Mucosa of stomach (tissue), 1 donor: ENCODE data around the gene SLC52A3.

Experiments used
- H3K27me3 ChIP-seq: one replicate; pipeline ENCODE4 v1.7.0; 2013; ENCODE audit warnings: mild to moderate bottlenecking, low read length; ENCODE audit not compliant: control insufficient read depth, insufficient read depth
- H3K36me3 ChIP-seq: one replicate; pipeline ENCODE4 v1.7.0; 2013; ENCODE audit warnings: low read length; ENCODE audit not compliant: control insufficient read depth, insufficient read depth
- H3K4me1 ChIP-seq: one replicate; pipeline ENCODE4 v1.7.0; 2013; ENCODE audit warnings: mild to moderate bottlenecking, low read length; ENCODE audit not compliant: control insufficient read depth, insufficient read depth
- H3K4me3 ChIP-seq: one replicate; pipeline ENCODE4 v1.7.0; 2013; ENCODE audit warnings: low read length
- H3K9ac ChIP-seq: one replicate; pipeline ENCODE4 v1.7.0; 2013; ENCODE audit warnings: mild to moderate bottlenecking, low read length, moderate library complexity
- H3K9me3 ChIP-seq: one replicate; pipeline ENCODE4 v1.7.0; 2013; ENCODE audit warnings: mild to moderate bottlenecking, low read length, moderate library complexity; ENCODE audit not compliant: control insufficient read depth
- donor health status: Pancreatic carcinoma.

The SLC52A3 gene

DNA sequence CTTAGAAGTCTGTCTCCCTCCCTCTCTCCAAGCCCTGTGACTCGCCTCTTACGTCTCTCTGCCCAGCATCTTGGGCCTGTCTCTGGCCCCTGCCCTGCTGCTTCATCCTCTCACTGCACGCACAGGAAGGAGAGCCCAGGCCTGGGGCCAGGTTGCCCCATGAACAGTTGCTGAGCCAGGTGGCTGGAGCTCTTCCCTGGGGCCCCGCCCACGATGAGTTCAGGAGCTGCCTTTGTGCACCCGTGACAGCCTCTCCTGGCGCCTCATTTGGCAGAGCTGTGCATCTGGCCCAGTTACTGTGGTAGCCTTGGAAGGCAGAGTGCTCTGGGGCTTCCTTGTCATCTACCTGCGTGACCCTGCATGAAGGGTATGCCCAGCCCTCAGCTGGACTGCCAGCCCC, 44.5 kb downstream of the SLC52A3 start:
- H3K27me3 ChIP-seq: peaks cover 40% of the 10 kb centered on the region
- H3K4me1 ChIP-seq: no peaks in the 10 kb centered on the region
- no peak overlapping the region for H3K4me3 ChIP-seq
- no peak overlapping the region for H3K9ac ChIP-seq
- H3K36me3 ChIP-seq: no peaks in the 10 kb centered on the region
- no peaks in the 10 kb centered on the region for H3K9me3 ChIP-seq

DNA sequence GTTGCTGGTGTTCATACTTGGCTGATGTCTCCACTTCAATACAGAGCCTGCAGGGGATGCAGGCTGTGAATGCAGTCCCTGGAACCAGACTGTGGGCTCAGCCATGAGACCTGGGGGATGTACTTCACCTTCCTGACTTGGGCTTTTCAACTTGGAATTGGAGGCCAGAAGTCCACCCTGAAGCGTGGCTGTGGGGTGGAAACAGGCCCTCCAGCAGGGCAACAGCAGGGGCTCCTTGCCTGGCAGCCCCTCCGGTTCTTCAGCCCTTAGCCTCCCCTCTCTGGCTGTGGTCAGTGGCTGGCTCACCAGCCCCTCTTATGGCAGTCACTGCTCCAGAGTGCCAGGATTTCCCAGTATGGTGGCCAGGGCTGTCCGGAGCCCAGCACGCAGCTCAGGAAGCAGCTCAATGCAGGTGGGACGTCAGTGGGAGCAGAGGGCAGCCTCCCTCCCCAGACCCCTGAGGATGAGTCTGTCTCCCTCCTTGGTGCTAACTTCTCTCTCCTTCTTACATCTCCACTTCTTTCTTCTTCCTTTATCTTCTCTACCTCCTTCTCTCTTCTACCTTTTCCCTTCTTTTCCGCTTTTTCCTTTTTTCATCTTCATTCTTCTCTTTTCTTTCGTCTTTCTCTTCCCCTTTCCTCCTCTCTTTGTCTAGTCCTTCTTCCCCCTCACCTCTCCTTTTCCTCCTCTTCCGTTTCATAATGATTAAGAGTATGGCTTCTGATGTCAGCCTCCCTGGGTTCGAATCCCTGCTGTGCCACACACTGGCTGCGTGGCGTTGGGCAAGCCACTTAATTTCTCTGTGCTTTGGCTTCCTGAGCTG, 45.3 kb downstream of the SLC52A3 start:
- Histone ChIP-seq H3K27me3 (peaks cover 33% of the 10 kb centered on the region), H3K9ac (no peak overlapping the region), H3K4me3 (no peak overlapping the region), H3K4me1 (no peaks in the 10 kb centered on the region), H3K9me3 (no peaks in the 10 kb centered on the region), H3K36me3 (no peaks in the 10 kb centered on the region)

DNA sequence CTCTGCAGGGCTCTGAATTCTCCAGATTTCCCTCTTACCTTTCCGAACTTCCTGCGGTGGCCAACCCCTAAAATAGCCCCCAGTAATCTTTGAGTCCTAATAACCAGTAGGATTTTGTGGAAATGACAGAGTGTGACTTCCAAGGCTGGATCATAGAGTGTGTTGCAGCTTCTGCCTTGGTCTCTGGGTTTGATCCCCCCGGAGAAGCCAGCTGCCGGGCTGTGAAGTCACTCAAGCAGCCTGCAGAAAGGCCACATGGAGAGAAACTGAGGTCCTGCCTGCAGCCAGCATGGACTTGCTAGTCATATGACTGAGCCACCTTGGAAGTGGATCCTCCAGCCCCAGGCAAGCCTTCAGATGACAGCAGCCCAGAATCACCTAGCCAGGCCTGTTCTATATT, 46.4 kb downstream of the SLC52A3 start:
- peaks cover 24% of the 10 kb centered on the region for H3K27me3 ChIP-seq
- no peaks in the 10 kb centered on the region for H3K9me3 ChIP-seq
- no peak overlapping the region for H3K9ac ChIP-seq
- no peaks in the 10 kb centered on the region for H3K36me3 ChIP-seq
- H3K4me1 ChIP-seq: no peaks in the 10 kb centered on the region
- no peak overlapping the region for H3K4me3 ChIP-seq

DNA sequence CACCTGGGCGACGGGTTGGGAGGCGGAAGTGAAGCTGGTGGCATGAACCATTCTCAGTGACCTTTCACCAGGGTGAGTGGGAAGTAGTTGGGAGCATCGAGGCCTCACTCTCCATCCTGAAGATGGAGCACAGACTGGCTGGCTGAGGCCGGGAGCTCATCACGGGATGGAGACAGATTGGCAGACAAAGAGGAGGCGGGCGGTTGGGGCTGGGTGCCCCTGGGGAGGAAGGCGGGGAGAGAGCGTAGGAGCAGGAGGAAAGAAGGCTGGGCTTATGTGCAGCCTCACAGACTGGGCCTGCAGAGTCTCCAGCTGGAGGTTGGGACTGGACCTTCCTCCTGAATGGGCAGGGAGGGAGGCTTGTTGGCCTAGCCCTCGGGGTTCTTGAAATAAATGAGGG, 48.5 kb downstream of the SLC52A3 start:
- H3K9me3 ChIP-seq: no peaks in the 10 kb centered on the region
- peaks cover 9% of the 10 kb centered on the region for H3K27me3 ChIP-seq
- H3K4me1 ChIP-seq: no peaks in the 10 kb centered on the region
- no peak overlapping the region for H3K4me3 ChIP-seq
- no peaks in the 10 kb centered on the region for H3K36me3 ChIP-seq
- H3K9ac ChIP-seq: no peak overlapping the region

DNA sequence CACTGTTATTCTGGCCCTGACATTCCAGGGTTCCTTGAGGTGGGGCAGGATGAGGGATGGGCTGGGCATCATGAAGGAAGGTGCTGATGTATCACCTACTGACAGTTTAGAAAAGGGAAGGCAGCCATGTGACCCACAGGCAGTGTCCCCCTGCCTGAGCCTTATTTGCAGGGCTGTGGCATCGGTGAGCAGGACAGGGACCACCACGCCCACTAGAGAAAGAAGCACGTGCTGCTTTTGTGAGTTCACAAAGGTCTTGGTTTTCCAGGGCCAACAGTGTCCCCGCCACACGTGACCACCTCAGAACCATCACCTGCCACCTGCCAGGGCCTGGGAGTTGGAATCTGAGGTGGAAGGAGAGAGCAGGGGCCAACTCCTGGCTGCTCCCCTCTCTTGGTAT, 49.2 kb downstream of the SLC52A3 start:
- H3K4me3 ChIP-seq: no peak overlapping the region
- H3K4me1 ChIP-seq: no peaks in the 10 kb centered on the region
- no peaks in the 10 kb centered on the region for H3K9me3 ChIP-seq
- no peaks in the 10 kb centered on the region for H3K36me3 ChIP-seq
- H3K27me3 ChIP-seq: peaks cover 6% of the 10 kb centered on the region
- H3K9ac ChIP-seq: no peak overlapping the region

DNA sequence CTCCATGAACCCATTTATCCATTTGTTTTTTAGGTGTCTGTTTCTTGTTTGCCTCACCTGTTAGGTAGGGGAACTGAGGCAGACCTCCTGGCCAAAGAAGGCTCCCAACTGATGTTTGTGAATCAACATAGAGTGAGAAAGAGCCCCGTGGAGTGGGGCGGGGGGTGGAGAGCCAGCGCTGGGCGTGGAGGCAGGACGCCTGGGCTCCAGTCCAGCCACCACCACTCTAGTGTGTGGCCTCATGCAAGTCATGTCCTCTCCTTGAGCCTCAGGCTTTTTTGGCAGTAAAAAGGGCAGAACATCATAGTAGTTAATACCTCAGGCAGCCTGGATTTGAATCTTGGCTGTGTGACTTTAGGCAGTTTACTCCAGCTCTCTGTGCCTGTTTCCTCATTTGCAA, 50.5 kb downstream of the SLC52A3 start:
- Histone ChIP-seq H3K9me3 (no peaks in the 10 kb centered on the region), H3K36me3 (no peaks in the 10 kb centered on the region), H3K9ac (no peak overlapping the region), H3K4me3 (no peak overlapping the region), H3K4me1 (no peaks in the 10 kb centered on the region), H3K27me3 (no peaks in the 10 kb centered on the region)

DNA sequence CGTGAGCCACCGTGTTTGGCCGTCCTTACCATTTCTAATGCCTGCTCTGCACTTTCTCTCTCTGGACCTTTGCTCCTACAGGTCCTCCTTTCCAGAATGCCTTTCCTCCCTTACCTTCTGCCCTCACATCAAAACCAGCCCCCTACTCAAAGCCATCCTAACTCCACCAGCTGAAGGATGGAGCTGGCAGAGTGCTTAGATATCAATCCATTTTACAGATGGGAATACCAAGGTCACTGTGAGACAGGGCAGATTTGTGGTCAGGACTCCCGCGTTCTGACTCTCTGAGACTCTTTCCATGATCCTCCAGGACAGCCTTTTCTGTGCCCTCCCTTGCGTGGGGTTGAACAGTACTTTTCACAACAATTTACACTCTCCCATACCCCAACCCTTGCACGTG, 51.0 kb downstream of the SLC52A3 start:
- Histone ChIP-seq H3K9me3 (no peaks in the 10 kb centered on the region), H3K4me1 (no peaks in the 10 kb centered on the region), H3K27me3 (no peaks in the 10 kb centered on the region), H3K4me3 (no peak overlapping the region), H3K36me3 (no peaks in the 10 kb centered on the region), H3K9ac (no peak overlapping the region)

DNA sequence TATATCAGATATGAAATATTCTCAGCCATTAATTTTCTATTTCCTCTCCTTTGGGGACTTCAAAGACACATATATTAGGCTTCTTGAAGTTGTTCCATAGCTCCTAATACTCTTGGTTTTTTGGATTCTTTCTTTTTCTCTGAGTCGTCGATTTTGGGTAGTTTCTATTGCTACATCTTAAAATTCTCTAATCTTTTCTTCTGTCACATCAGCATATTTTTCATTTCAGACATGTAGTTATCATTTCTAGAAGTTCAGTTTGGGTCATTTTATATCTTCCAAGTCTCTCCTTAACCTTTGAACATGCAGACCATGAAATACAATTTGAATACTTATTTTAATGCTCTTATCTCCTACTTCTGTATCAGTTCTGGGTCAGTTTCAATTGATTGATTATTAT, 53.8 kb downstream of the SLC52A3 start:
- Histone ChIP-seq H3K9me3 (no peaks in the 10 kb centered on the region), H3K36me3 (no peaks in the 10 kb centered on the region), H3K4me3 (no peak overlapping the region), H3K27me3 (peaks cover 18% of the 10 kb centered on the region), H3K9ac (no peak overlapping the region), H3K4me1 (no peaks in the 10 kb centered on the region)

DNA sequence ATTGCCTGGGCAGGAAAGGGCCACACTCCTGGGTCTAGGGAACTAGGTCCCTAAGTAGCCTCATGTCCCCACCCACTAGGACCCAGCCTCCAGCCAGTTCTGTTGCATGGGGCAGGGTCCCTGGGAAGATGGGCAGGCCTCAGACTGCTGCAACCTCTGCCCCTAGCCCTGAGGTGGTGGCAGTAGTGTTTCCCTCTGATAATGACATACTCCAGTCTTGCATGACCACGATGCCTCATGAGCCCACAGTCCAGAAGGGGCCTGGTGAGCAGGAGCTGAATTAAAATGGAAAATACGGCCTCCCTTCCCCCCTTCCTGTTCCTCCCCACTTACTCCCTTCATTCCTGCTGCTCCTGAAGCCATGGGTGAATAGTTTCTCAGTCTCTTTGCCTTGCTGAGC, 56.7 kb downstream of the SLC52A3 start:
- Histone ChIP-seq H3K27me3 (peaks cover 32% of the 10 kb centered on the region), H3K4me3 (no peak overlapping the region), H3K9ac (no peak overlapping the region), H3K4me1 (no peaks in the 10 kb centered on the region), H3K36me3 (no peaks in the 10 kb centered on the region), H3K9me3 (no peaks in the 10 kb centered on the region)

DNA sequence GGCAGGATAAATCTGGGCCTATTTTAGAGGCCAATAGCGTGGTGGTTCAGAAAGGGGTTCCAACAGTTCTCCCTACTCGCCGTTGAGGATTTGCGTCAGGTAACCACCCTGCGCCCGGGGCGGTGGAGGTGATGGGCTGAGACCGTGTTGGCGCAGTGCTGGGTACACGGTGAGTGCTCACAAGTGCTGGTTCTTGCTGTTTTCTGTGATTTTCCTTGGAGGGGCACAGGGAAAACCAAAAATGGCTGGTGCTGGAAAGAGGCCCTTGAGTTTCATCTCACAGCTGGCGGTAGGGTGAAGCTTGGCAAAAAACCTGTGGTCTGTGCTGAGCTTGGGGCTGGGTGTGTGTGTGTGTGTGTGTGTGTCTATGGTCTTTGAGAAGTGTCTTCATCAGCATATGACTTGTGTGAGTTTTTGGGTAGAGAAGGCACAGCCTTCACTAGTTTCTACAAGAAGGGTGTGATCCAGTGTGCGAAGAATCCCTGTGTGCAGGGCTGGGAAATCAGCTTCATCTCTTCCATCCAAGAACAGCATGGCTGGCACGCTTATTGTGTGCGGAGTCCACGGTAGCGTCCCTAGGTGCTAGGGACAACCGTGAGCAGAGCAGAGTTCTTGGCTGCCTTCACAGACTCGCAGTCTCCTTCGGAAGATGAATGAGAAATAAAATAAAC, 57.4 kb downstream of the SLC52A3 start:
- H3K9ac ChIP-seq: no peak overlapping the region
- H3K4me1 ChIP-seq: no peaks in the 10 kb centered on the region
- peaks cover 32% of the 10 kb centered on the region for H3K27me3 ChIP-seq
- no peak overlapping the region for H3K4me3 ChIP-seq
- no peaks in the 10 kb centered on the region for H3K36me3 ChIP-seq
- H3K9me3 ChIP-seq: no peaks in the 10 kb centered on the region
